Measurements from ENCODE around the gene GLT8D2.

DNA sequence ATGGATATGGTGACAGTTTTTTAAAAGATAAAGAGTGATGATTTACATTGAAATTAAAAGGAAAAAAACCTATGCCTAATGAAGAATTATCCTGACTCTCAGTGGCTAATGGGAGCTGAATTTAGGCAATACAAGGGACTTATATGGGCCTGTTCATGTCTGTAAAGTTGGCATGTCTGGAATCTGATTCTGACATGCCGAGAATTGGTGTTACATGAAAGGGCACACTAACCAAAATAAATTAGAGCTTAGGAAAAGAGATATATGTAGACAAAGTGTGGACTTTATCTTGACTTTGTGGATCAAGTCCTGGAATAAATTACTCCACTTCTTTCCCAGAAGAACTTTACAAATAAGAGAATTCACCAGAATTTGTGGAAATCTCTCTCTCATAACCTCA, 83.3 kb downstream of the GLT8D2 start:
- TF ChIP-seq, protein P1, sequence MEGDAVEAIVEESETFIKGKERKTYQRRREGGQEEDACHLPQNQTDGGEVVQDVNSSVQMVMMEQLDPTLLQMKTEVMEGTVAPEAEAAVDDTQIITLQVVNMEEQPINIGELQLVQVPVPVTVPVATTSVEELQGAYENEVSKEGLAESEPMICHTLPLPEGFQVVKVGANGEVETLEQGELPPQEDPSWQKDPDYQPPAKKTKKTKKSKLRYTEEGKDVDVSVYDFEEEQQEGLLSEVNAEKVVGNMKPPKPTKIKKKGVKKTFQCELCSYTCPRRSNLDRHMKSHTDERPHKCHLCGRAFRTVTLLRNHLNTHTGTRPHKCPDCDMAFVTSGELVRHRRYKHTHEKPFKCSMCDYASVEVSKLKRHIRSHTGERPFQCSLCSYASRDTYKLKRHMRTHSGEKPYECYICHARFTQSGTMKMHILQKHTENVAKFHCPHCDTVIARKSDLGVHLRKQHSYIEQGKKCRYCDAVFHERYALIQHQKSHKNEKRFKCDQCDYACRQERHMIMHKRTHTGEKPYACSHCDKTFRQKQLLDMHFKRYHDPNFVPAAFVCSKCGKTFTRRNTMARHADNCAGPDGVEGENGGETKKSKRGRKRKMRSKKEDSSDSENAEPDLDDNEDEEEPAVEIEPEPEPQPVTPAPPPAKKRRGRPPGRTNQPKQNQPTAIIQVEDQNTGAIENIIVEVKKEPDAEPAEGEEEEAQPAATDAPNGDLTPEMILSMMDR (conservative IDR thresholded peaks at IDR 0.05; ENCODE audit: low read depth, low read length): no peak
- TF ChIP-seq EZH2 (IDR thresholded peaks at IDR 0.05; ENCODE audit: borderline replicate concordance, low read depth, low read length, poor library complexity, severe bottlenecking): no peak

Measured in A673 (cell line).